Measurements from ENCODE around the gene OR6C1.
"Not testable (repeated sequence)": the region's sequence is repeated elsewhere in the genome, so short reads cannot be mapped to it uniquely, and the experiment has no call there.

Gene OR6C1

DNA sequence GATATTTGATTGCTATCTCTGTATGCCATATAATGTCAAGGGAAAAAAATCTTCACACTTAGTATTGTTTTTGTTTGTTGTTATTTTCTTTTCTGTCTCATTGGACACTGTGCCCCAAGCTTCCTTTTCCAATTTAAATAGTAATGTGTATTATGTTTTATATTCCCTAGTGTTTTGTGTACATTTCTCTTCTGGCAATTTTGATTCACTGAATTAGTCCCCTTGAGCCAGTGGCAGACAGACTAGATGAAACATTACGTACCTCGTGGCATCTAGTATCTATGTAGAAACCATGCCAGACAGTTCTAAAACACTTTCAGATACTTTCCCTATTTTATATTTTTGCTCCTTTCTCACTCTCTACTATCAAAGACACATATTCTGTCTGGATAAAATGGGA is at the start of gene OR6C1:
TSS of gene OR6C1 (plus strand) at position 301 of the 400 bp plus-strand sequence. CDS start 6,257 bp downstream, outside the sequence.
- DNase-seq (ENCODE audit: low read depth in 2 of 2), result no peak

DNA sequence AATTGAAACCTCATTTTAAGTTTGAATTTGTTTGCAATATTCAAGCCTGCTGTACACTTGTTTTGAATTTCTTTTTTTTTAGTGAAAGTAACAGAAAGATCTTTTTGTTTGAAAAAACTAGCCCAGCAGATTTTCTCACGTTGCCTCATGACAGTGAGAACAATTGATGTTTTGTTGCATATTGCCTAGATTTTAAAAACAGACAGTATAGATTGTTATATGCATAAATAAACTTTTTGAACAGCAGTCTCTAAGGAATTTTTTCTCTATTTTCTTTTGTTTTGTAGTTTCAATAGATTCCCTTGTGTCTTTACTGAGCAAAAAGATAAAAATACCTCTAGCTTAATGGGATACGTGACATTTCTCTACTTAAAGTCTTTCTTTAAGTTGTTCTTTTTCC is 33.2 kb upstream of the OR6C1 start:
- DNase-seq (ENCODE audit: low read depth in 2 of 2), result no peak

DNA sequence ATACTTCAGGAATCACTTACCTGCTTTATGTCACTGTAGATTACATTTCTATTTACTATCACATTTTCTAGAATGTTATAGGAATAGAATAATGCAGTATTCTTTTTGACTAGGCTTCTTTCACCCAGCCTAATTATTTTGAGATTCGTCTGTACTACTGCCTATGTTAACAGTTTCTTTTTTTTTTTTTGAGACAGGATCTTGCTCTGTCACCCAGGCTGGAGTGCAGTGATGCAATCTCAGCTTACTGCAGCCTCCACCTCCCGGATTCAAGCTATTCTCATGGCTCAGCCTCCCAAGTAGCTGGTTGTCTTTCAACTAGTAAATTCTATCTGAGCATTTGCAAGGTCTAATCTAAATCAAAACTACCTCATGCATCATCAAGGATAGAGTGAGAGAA is 24.1 kb upstream of the OR6C1 start:
- DNase-seq (ENCODE audit: low read depth in 2 of 2), result no peak

DNA sequence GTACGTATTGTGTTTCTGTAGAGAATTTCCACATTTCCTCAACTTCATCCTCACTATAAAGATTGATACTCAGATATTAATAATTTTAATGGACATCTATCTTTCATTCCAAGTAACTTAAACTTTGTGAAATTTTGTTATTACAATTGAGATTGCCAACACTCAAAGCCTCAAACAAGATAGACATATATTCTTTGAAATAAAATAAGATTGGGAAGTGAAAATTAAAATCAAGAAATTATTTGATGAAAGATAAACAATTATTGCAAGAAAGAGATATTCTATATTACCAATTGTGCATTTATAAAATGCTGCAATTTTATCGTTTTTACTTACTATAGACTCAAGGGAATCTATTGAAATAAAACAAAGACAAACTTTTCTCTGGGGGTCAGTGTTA is 17.7 kb upstream of the OR6C1 start, which contains the start of gene OR6C6:
TSS of gene OR6C6 (minus strand) at position 101 of the 400 bp plus-strand sequence. CDS start 1,337 bp downstream, outside the sequence.
- DNase-seq (ENCODE audit: low read depth in 2 of 2), result no peak

DNA sequence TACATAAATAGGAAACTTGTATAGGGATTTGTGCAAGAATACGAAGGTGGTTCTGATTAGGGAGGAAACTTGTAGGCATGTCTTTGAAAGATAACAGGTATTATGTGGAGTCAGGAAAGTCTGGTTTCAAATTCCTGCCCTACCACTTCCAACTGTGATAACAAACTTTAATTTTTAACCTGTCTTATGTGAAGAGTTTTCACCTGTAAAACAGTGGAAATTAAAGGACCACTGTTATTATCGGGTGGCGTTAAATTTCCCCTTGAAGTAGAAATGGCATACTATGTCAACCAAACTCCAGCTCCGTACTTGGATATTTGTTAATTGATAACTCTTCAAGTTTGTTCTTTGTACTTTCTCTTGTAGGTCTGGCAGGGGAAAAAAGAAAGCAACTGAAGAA is 6.1 kb downstream of the OR6C1 start:
- no peak for DNase-seq (ENCODE audit: low read depth in 2 of 2)

DNA sequence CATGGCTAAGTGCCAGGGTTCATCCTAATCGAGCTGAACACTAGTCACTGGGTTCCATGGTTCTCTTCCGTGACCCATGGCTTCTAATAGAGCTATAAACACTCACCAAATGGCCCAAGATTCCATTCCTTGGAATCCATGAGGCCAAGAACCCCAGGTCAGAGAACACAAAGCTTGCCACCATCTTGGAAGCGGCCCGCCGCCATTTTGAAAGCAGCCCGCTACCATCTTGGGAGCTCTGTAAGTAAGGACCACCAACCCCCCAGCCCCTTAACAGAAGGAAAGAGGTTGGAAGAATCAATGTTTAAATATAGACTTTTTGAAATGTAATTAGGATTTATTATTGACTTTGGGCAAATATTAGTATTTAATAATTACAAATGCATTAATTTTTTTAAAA is 11.7 kb downstream of the OR6C1 start:
- DNase-seq (ENCODE audit: low read depth in 2 of 2), result not testable (repeated sequence)

DNA sequence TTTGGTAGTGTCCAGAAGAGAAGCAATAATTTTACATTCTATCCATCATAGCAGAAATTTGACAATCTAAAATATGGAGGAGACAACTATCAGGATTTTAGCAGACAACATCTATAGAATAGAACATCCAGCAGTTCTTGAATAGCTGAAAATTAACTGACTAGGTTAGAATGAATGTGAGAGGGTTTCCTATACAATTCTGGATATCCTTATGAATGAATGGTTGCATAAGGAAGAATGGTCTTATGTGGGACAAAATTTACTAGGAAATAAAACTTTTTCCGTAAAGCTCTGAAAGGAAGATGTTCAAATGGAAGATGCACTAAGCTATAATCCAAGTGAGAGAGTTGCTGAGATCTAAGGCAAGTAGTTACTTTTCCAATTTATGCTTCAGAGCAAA is 16.3 kb downstream of the OR6C1 start, which contains the start of gene OR6C3:
TSS of gene OR6C3 (plus strand) at position 301 of the 400 bp plus-strand sequence. CDS start 955 bp downstream, outside the sequence.
- no peak for DNase-seq (ENCODE audit: low read depth in 2 of 2)

DNA sequence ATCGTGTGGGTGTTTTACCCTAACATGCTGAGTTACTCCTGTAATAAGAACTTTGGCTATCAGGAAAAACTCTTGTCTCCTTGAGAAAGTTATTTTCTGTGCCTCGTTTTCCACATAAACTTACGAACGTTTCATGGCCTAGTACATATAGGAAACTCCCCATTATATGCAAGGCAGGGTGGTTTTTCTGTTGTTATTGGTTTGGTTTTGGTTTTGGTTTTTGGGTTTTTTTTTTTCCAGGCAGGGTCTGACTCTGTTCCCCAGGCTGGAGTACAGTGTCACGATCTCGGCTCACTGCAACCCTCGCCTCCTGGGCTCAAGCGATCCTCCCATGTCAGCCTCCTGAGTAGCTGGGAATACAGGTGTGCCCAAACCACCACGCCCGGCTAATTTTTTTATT is 21.9 kb downstream of the OR6C1 start:
- DNase-seq (ENCODE audit: low read depth in 2 of 2), result no peak

DNA sequence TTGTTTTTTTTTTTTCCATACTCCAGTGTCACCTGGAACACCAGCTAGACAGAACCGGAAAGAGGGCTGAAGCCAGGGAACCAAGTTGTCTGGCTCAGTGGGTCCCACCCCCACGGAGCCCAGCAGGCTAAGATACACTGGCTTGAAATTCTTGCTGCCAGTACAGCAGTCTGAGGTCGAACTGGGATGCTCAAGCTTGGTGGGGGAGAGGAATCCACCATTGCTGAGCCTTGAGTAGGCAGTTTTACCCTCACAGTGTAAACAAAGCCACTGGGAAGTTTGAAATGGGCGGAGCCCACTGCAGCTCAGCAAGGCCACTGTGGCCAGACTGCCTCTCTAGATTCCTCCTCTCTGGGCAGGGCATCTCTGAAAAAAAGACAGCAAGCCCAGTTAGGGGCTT is 41.2 kb downstream of the OR6C1 start:
- not testable (repeated sequence) for DNase-seq (ENCODE audit: low read depth in 2 of 2)

DNA sequence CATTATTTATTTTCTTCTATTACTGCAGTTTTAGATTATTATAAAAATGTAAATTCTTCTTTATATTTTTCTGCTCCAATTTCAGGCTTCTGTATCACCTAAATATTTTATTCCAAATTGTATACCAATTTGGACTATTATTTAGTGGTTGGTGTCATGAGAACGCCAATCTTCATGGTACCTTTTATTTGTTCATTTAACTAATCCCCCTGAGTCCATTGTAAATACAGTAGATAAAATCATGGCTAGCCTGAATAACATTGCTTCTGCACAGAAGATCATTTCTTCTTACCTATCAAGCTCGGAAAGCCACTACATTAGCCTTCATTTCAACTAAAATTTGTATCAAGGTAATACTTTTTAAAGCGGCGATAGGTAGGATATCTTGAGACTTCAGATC is 48.5 kb downstream of the OR6C1 start, which contains the start of gene OR6C75:
TSS of gene OR6C75 (plus strand) at position 301 of the 400 bp plus-strand sequence. CDS start 2,136 bp downstream, outside the sequence.
- DNase-seq (ENCODE audit: low read depth in 2 of 2), result no peak

DNA sequence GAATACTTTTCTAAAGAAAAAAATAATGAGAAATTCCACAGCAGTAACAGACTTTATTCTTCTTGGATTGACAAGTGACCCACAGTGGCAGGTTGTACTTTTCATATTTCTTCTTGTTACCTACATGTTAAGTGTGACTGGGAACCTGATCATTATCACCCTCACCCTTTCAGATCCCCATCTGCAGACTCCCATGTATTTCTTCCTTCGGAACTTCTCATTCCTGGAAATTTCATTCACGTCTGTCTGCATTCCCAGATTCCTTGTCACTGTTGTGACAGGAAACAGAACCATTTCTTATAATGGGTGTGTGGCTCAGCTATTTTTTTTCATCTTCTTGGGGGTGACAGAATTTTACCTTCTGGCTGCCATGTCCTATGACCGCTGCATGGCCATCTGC is 50.9 kb downstream of the OR6C1 start:
- DNase-seq (ENCODE audit: low read depth in 2 of 2), result no peak
